ENCODE measurements around the gene C7orf57. TPM values are rescaled to one million over a fixed set of nuclear protein-coding genes. Genes with fewer than 3 reads are reported as not detected.

Gene C7orf57
- polyA plus RNA-seq, 2 donors = 0.73 to 0.80 TPM

DNA sequence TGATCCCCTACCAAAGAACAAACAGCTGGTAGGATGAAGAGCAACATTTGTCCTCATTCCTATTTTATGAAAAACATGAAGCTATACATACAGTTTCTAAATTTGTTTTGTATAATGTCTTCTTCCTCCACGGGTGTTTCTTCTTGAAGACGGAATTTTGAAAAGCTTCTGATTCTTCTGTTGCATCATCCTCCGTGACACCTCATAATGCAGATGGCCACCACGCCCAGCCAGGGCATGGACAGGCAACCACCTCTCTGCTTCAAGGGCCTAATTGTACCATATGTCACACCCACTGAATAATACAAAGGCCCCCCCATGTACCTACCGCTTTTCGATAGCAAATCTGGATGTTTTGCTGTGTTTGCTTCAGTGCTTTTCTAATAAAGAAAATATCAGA, 6.4 kb upstream of the C7orf57 start, which contains the start of gene SUN3:
Gene SUN3, minus strand, starts transcription at position 170 of the 400 bp plus-strand sequence. Its CDS starts 169 bp downstream, at position 1.
- H3K4me3 ChIP-seq (ENCODE audit: low read depth in 1 of 2, low read length in 2 of 2) = no peak within 1 kb of the TSS
- H3K9me3 ChIP-seq (ENCODE audit: control insufficient read depth in 2 of 2, insufficient read depth in 1 of 2, low read depth in 1 of 2, low read length in 1 of 2) = no peaks in the 10 kb centered on the region
- H3K4me1 ChIP-seq (ENCODE audit: control insufficient read depth in 2 of 2, insufficient read depth in 2 of 2, low read length in 1 of 2) = no peaks in the 10 kb centered on the region
- no peaks in the 10 kb centered on the region for H3K36me3 ChIP-seq (ENCODE audit: control insufficient read depth in 2 of 2, insufficient read depth in 2 of 2, low read length in 1 of 2)
- no peak within 1 kb of the TSS for H3K27ac ChIP-seq (ENCODE audit: low read depth in 2 of 2, low read length in 1 of 2)
- H3K27me3 ChIP-seq (ENCODE audit: control insufficient read depth in 1 of 2, insufficient read depth in 2 of 2, low read length in 2 of 2) = no peaks in the 10 kb centered on the region
- 77 to 81% methylated on average over 6 of the region's 6 CpGs for WGBS, 2 donors

DNA sequence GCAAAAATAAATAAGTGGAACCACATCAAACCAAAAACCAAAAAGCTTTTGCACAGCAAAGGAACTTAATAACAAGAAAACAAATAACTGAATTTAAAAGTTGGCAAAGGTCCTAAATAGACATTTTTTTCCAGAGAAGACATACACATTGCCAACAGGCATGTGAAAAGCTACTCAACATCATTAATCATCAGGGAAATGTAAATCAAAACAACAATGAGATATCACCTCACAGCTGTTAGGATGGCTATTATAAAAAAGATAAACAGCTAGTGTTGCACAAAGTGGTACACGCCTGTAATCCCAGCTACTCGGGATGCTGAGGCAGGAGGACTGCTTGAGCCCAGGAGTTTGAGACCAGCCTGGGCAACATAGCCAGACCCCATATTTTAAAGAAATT, 4.2 kb upstream of the C7orf57 start:
- Histone ChIP-seq H3K27ac (ENCODE audit: low read depth in 2 of 2, low read length in 1 of 2) (no peak overlapping the region), H3K4me1 (ENCODE audit: control insufficient read depth in 2 of 2, insufficient read depth in 2 of 2, low read length in 1 of 2) (peaks cover 0 to 7% of the 10 kb centered on the region in 2 donors), H3K27me3 (ENCODE audit: control insufficient read depth in 1 of 2, insufficient read depth in 2 of 2, low read length in 2 of 2) (no peaks in the 10 kb centered on the region), H3K4me3 (ENCODE audit: low read depth in 1 of 2, low read length in 2 of 2) (no peak overlapping the region), H3K36me3 (ENCODE audit: control insufficient read depth in 2 of 2, insufficient read depth in 2 of 2, low read length in 1 of 2) (no peaks in the 10 kb centered on the region), H3K9me3 (ENCODE audit: control insufficient read depth in 2 of 2, insufficient read depth in 1 of 2, low read depth in 1 of 2, low read length in 1 of 2) (no peaks in the 10 kb centered on the region)
- WGBS, 2 donors = 61 to 69% methylated on average over 2 of the region's 2 CpGs

DNA sequence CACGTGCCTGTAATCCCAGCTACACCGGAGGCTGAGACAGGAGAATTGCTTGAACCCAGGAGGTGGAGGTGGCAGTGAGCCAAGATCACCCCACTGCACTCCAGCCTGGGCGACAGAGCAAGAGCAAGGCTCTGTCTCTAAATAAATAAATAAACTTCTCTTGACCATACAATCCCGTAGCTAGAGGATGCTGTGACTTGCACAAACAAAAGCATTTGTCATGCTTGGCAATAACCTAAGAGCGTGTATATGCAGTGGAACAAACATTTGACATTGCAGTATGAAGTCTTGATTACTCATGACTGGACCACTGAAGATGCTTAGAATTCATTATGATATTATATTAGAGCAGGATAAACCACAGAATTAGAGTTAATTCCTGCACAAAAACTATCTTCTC, 1.4 kb upstream of the C7orf57 start:
- no peaks in the 10 kb centered on the region for H3K27me3 ChIP-seq (ENCODE audit: control insufficient read depth in 1 of 2, insufficient read depth in 2 of 2, low read length in 2 of 2)
- no peak overlapping the region for H3K4me3 ChIP-seq (ENCODE audit: low read depth in 1 of 2, low read length in 2 of 2)
- peaks cover 0 to 9% of the 10 kb centered on the region in 2 donors for H3K4me1 ChIP-seq (ENCODE audit: control insufficient read depth in 2 of 2, insufficient read depth in 2 of 2, low read length in 1 of 2)

DNA sequence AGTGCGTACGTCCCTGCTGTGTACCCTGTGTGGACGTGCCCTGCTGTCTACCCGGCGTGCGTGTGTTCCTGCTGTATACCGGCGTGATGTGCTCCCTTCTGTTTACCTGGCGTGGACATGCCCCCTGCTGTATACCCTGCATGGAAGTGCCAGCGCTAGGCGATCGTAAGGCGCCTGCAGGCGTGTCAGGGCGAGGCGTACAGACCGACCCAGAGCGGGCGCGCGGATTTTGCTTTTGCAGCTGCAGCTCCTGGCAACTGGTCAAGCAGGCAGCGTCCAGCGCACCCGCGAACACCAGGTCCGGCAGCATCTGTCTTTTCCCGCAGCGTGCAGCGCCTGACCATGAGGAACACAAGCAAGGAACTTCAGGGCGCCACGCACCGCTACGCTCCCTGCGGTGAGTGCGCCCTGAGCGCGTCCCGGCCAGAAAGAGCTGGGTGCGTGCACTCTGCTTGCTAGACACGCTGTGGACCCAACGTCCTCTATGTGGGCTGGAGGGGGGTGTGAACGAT, 680 bp downstream of the C7orf57 start:
- Histone ChIP-seq H3K27ac (ENCODE audit: low read depth in 2 of 2, low read length in 1 of 2) (no peak overlapping the region), H3K4me1 (ENCODE audit: control insufficient read depth in 2 of 2, insufficient read depth in 2 of 2, low read length in 1 of 2) (peaks cover 0 to 9% of the 10 kb centered on the region in 2 donors), H3K27me3 (ENCODE audit: control insufficient read depth in 1 of 2, insufficient read depth in 2 of 2, low read length in 2 of 2) (no peaks in the 10 kb centered on the region), H3K9me3 (ENCODE audit: control insufficient read depth in 2 of 2, insufficient read depth in 1 of 2, low read depth in 1 of 2, low read length in 1 of 2) (no peaks in the 10 kb centered on the region), H3K36me3 (ENCODE audit: control insufficient read depth in 2 of 2, insufficient read depth in 2 of 2, low read length in 1 of 2) (no peaks in the 10 kb centered on the region), H3K4me3 (ENCODE audit: low read depth in 1 of 2, low read length in 2 of 2) (peak overlapping the region; percentile 46 to 53)
- WGBS, 2 donors = 3 to 4% methylated on average over 42 of the region's 42 CpGs

More for the DNA sequence above, 1.4 kb upstream of the C7orf57 start:
- WGBS, 2 donors = 58 to 60% methylated on average over 5 of the region's 5 CpGs
- H3K36me3 ChIP-seq (ENCODE audit: control insufficient read depth in 2 of 2, insufficient read depth in 2 of 2, low read length in 1 of 2) = no peaks in the 10 kb centered on the region
- H3K27ac ChIP-seq (ENCODE audit: low read depth in 2 of 2, low read length in 1 of 2) = no peak overlapping the region
- H3K9me3 ChIP-seq (ENCODE audit: control insufficient read depth in 2 of 2, insufficient read depth in 1 of 2, low read depth in 1 of 2, low read length in 1 of 2) = no peaks in the 10 kb centered on the region

DNA sequence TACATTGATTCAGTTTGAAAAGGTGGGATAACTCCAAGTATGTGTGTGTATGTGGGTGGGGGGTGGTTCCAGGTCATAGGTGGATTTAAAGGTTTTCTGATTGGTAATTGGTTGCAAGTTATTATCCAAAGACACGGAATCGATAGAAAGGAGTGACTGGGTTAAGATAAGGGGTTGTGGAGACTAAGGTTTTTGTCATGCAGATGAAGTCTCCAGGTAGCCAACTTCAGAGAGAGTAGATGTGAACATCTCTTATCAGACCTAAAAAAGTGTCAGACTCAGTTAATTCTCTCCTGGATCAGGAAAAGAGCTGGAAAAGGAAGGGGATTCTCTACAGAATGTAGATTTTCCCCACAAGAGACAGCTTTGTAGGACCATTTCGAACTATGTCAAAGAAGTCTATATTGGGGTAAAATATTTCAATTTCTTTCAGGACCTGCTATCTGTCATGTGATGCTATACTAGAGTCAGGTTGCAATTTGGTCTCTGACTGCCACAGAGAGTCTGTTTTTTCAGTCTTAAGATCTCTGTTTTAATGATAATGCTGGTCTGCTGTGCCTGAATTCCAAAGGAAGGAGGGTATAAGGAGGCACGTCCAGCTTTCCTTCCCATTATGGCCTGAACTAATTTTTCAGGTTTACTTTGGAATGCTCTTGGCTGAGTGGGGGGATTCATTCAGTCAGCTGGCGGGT, 3.6 kb downstream of the C7orf57 start:
- Histone ChIP-seq H3K27me3 (ENCODE audit: control insufficient read depth in 1 of 2, insufficient read depth in 2 of 2, low read length in 2 of 2) (no peaks in the 10 kb centered on the region), H3K9me3 (ENCODE audit: control insufficient read depth in 2 of 2, insufficient read depth in 1 of 2, low read depth in 1 of 2, low read length in 1 of 2) (no peaks in the 10 kb centered on the region), H3K4me1 (ENCODE audit: control insufficient read depth in 2 of 2, insufficient read depth in 2 of 2, low read length in 1 of 2) (peaks cover 0 to 9% of the 10 kb centered on the region in 2 donors), H3K36me3 (ENCODE audit: control insufficient read depth in 2 of 2, insufficient read depth in 2 of 2, low read length in 1 of 2) (no peaks in the 10 kb centered on the region), H3K4me3 (ENCODE audit: low read depth in 1 of 2, low read length in 2 of 2) (no peak overlapping the region), H3K27ac (ENCODE audit: low read depth in 2 of 2, low read length in 1 of 2) (no peak overlapping the region)
- WGBS, 2 donors = 58 to 70% methylated on average over 5 of the region's 5 CpGs

DNA sequence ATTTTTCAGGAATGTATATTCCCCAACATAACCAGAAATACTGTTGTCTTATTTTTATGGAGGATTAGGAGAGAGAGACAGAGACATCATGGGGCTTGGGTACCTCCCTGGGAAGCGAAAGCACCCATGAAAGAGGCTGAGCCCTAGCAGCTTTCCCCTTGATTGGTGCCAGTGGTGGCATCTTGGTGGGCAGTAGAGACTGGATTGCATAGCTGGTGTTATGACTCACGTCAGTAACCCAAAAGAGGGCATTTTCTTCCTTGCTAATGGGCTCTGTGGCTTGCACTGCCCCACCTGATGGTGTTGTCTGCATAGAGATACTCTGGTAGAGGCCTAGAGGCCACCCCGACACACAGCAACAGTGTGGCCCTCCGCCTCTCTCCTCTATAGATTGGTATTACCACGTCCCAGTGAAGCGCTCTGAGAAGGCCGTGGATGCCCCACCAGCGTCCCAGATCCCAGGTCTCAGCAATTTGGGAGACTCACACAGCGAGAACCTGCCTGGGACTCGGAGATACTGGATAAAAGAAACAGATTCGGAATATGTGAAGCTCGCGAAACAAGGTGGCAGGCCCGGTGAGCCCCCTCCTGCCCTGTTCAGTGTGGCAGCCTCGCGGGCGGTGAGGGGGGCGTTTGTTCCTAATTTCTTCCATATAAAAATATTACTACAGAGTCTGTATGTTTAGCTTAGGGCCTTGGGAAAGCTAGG, 5.8 kb downstream of the C7orf57 start:
- no peaks in the 10 kb centered on the region for H3K36me3 ChIP-seq (ENCODE audit: control insufficient read depth in 2 of 2, insufficient read depth in 2 of 2, low read length in 1 of 2)
- WGBS, 2 donors = 92 to 94% methylated on average over 18 of the region's 18 CpGs

DNA sequence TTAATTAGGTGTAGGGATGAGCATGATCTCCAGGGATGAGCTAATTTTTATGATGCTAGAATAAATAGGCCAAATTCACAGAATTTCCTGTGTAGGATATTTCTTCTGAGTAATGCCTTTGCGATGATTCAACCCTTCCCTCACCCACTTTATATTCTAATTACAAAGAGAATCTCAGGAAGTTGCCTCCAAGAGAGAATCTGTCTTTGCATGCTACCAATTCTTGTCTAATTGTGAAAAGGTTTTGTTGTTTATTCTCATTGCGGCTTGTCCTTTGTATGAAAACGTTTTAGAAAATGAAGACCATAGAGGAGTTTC, 6.3 kb downstream of the C7orf57 start:
- no peak overlapping the region for H3K27ac ChIP-seq (ENCODE audit: low read depth in 2 of 2, low read length in 1 of 2)
- no peak overlapping the region for H3K4me3 ChIP-seq (ENCODE audit: low read depth in 1 of 2, low read length in 2 of 2)
- 50 to 61% methylated on average over 3 of the region's 3 CpGs for WGBS, 2 donors
- no peaks in the 10 kb centered on the region for H3K9me3 ChIP-seq (ENCODE audit: control insufficient read depth in 2 of 2, insufficient read depth in 1 of 2, low read depth in 1 of 2, low read length in 1 of 2)
- H3K36me3 ChIP-seq (ENCODE audit: control insufficient read depth in 2 of 2, insufficient read depth in 2 of 2, low read length in 1 of 2) = no peaks in the 10 kb centered on the region
- H3K27me3 ChIP-seq (ENCODE audit: control insufficient read depth in 1 of 2, insufficient read depth in 2 of 2, low read length in 2 of 2) = no peaks in the 10 kb centered on the region
- H3K4me1 ChIP-seq (ENCODE audit: control insufficient read depth in 2 of 2, insufficient read depth in 2 of 2, low read length in 1 of 2) = no peaks in the 10 kb centered on the region

More for the DNA sequence above, 5.8 kb downstream of the C7orf57 start:
- no peaks in the 10 kb centered on the region for H3K27me3 ChIP-seq (ENCODE audit: control insufficient read depth in 1 of 2, insufficient read depth in 2 of 2, low read length in 2 of 2)
- H3K4me3 ChIP-seq (ENCODE audit: low read depth in 1 of 2, low read length in 2 of 2) = no peak overlapping the region
- no peaks in the 10 kb centered on the region for H3K9me3 ChIP-seq (ENCODE audit: control insufficient read depth in 2 of 2, insufficient read depth in 1 of 2, low read depth in 1 of 2, low read length in 1 of 2)
- H3K27ac ChIP-seq (ENCODE audit: low read depth in 2 of 2, low read length in 1 of 2) = no peak overlapping the region
- H3K4me1 ChIP-seq (ENCODE audit: control insufficient read depth in 2 of 2, insufficient read depth in 2 of 2, low read length in 1 of 2) = peaks cover 0 to 2% of the 10 kb centered on the region in 2 donors

DNA sequence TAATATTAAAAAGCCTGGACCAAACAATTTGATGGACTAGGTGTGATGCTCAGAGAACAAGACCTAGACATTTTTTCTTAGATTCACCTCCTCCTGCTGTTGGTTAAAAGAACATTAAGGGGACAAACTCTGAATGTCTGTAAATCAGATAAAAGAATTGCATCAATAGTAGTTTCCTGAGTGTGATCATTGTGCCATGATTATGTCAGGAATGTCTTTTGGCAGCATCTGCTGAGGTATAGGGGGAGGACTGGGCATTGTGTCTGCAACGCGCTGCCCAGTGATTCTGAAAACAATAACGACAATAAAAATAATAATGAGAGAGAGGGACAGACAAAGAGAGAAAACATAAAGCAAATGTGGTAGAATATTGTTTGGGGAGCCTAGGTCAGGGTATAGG, 6.9 kb downstream of the C7orf57 start:
- Histone ChIP-seq H3K36me3 (ENCODE audit: control insufficient read depth in 2 of 2, insufficient read depth in 2 of 2, low read length in 1 of 2) (no peaks in the 10 kb centered on the region), H3K4me3 (ENCODE audit: low read depth in 1 of 2, low read length in 2 of 2) (no peak overlapping the region), H3K4me1 (ENCODE audit: control insufficient read depth in 2 of 2, insufficient read depth in 2 of 2, low read length in 1 of 2) (no peaks in the 10 kb centered on the region), H3K27ac (ENCODE audit: low read depth in 2 of 2, low read length in 1 of 2) (no peak overlapping the region), H3K27me3 (ENCODE audit: control insufficient read depth in 1 of 2, insufficient read depth in 2 of 2, low read length in 2 of 2) (no peaks in the 10 kb centered on the region), H3K9me3 (ENCODE audit: control insufficient read depth in 2 of 2, insufficient read depth in 1 of 2, low read depth in 1 of 2, low read length in 1 of 2) (no peaks in the 10 kb centered on the region)
- WGBS, 2 donors = 63 to 66% methylated on average over 3 of the region's 3 CpGs

DNA sequence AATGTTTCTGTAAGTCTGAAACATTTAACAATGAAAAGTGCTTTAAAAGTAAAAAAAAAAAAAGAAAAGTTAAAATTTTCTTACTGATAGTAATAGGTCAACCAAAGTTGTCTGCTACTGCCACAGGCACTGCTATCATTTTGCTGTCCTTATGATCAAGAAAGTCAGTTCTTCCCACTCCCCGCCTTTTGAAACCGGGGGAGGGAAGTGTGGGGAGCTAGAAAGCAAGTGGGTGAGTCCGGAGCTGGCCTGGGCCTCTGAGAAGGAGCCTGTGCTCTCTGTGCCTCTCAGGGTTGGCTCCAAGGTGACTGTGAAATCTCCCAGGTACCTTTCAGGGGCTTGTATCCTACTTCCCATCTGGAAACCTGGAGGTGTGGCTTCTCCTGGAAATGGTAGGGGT, 7.3 kb downstream of the C7orf57 start:
- Histone ChIP-seq H3K4me1 (ENCODE audit: control insufficient read depth in 2 of 2, insufficient read depth in 2 of 2, low read length in 1 of 2) (no peaks in the 10 kb centered on the region), H3K27ac (ENCODE audit: low read depth in 2 of 2, low read length in 1 of 2) (no peak overlapping the region), H3K36me3 (ENCODE audit: control insufficient read depth in 2 of 2, insufficient read depth in 2 of 2, low read length in 1 of 2) (no peaks in the 10 kb centered on the region), H3K4me3 (ENCODE audit: low read depth in 1 of 2, low read length in 2 of 2) (no peak overlapping the region), H3K27me3 (ENCODE audit: control insufficient read depth in 1 of 2, insufficient read depth in 2 of 2, low read length in 2 of 2) (no peaks in the 10 kb centered on the region), H3K9me3 (ENCODE audit: control insufficient read depth in 2 of 2, insufficient read depth in 1 of 2, low read depth in 1 of 2, low read length in 1 of 2) (no peaks in the 10 kb centered on the region)
- 58 to 67% methylated on average over 3 of the region's 3 CpGs for WGBS, 2 donors
